Astrocyte of the cerebellum (primary cell): ENCODE data around the gene PIP5K1C.

Source experiments
- DNase-seq: peaks from one replicate; pipeline ENCODE4 v3.0.0-alpha.2; 2011; ENCODE audit warnings: low read depth
- H3K4me3 ChIP-seq: 2 replicates; pipeline ENCODE4 v1.5.1; 2011; ENCODE audit warnings: mild to moderate bottlenecking, low read depth, low read length, moderate library complexity
- in situ Hi-C: cut with HindIII; loops from 2 replicates; pipeline ENCODE4 v1.10.0; 2017; ENCODE audit warnings: low sequenced_read_pairs
- TF ChIP-seq, protein P1 (sequence below): IDR thresholded peaks from 2 replicates; pipeline ENCODE4 v1.5.1; 2012; ENCODE audit warnings: low read length, low read depth, moderate library complexity, mild to moderate bottlenecking; ENCODE audit errors: missing control alignments

The PIP5K1C gene

GRCh38 chr19:3683405-3684053, 16.7 kb downstream of the PIP5K1C start:
- in situ Hi-C loops = no loop called here
- TF ChIP-seq, protein P1, sequence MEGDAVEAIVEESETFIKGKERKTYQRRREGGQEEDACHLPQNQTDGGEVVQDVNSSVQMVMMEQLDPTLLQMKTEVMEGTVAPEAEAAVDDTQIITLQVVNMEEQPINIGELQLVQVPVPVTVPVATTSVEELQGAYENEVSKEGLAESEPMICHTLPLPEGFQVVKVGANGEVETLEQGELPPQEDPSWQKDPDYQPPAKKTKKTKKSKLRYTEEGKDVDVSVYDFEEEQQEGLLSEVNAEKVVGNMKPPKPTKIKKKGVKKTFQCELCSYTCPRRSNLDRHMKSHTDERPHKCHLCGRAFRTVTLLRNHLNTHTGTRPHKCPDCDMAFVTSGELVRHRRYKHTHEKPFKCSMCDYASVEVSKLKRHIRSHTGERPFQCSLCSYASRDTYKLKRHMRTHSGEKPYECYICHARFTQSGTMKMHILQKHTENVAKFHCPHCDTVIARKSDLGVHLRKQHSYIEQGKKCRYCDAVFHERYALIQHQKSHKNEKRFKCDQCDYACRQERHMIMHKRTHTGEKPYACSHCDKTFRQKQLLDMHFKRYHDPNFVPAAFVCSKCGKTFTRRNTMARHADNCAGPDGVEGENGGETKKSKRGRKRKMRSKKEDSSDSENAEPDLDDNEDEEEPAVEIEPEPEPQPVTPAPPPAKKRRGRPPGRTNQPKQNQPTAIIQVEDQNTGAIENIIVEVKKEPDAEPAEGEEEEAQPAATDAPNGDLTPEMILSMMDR = no peak
- H3K4me3 ChIP-seq = no peak overlapping the region
- peak; percentile 33 for DNase-seq

- in situ Hi-C loops = no loop called here
- TF ChIP-seq, protein P1 = no peak
- DNase-seq = peak; percentile 56
- H3K4me3 ChIP-seq = no peak overlapping the region
These were observed 17.4 kb downstream of the PIP5K1C start for GRCh38 chr19:3682741-3683404.

- no peak overlapping the region for H3K4me3 ChIP-seq
- in situ Hi-C loops = no loop called here
- no peak for DNase-seq
- TF ChIP-seq, protein P1 = no peak
These were observed 18.0 kb downstream of the PIP5K1C start for GRCh38 chr19:3682286-3682685.

GRCh38 chr19:3680939-3681338, 19.3 kb downstream of the PIP5K1C start:
- in situ Hi-C loops = no loop called here
- H3K4me3 ChIP-seq = no peak overlapping the region
- DNase-seq = no peak
- TF ChIP-seq, protein P1 = no peak

DNA sequence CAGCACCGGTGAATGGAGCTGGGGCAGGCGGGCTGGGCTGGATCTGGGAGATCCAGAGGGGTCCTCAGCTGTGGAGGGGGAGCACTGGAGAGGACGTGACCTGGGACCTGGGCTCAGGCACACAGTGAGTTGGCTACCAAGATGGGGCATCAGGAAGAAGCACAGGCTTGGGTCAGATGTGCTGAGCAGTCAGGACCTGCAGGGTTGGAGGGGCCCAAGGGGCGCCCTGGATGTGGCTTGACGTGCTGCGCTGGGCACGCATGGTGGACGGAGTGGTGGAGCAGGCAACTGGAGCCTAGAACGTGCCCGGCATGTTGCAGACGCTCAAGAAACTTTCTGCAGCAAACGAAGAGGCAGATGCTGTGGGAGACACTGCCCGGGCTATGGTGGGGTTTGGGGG, 20.7 kb downstream of the PIP5K1C start:
- DNase-seq = no peak
- in situ Hi-C loops = no loop called here
- no peak overlapping the region for H3K4me3 ChIP-seq
- TF ChIP-seq, protein P1 = no peak

DNA sequence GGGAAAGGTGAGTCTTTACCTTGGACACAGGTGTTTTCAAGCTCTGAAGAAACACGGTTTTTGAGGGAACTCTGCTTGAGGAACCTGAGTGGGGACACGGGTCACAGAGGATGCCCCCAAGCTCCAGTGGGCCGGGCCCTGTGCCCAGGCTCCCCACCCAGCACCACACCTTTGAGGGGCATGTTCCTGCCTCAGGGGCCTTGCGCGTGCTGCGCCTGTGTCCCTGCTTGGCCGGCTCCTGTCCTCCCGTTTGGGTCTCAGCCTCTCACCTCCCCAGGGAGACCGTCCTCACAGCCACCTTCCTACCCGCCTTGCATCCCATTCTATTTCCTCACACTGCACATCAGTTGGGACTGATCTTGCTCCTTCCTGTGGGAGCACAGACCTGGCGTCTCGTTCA, 21.1 kb downstream of the PIP5K1C start:
- TF ChIP-seq, protein P1 = no peak
- DNase-seq = no peak
- in situ Hi-C loops = no loop called here
- no peak overlapping the region for H3K4me3 ChIP-seq
